ENCODE results near the gene KCTD10. TPM values are rescaled to one million over a fixed set of nuclear protein-coding genes. Genes with fewer than 3 reads are reported as not detected.
A peak's percentile ranks its signal among the peaks of the same experiment; 100 is the strongest.
"Not testable (repeated sequence)": the region's sequence is repeated elsewhere in the genome, so short reads cannot be mapped to it uniquely, and the experiment has no call there.

The KCTD10 gene
- total RNA-seq, 1 donor from 2014 or later, result 128 TPM

- Mint-ChIP-seq H3K27ac (ENCODE audit: unreplicated experiment) (peak overlapping the region; percentile 99), H3K27me3 (ENCODE audit: unreplicated experiment) (peaks cover 10% of the 10 kb centered on the region), H3K36me3 (ENCODE audit: low read depth, unreplicated experiment) (peaks cover 8% of the 10 kb centered on the region), H3K4me3 (ENCODE audit: unreplicated experiment) (peak overlapping the region; percentile 100), H3K9me3 (ENCODE audit: unreplicated experiment) (no peaks in the 10 kb centered on the region), H3K4me1 (ENCODE audit: unreplicated experiment) (peaks cover 52% of the 10 kb centered on the region)
- TF ChIP-seq, protein P1, sequence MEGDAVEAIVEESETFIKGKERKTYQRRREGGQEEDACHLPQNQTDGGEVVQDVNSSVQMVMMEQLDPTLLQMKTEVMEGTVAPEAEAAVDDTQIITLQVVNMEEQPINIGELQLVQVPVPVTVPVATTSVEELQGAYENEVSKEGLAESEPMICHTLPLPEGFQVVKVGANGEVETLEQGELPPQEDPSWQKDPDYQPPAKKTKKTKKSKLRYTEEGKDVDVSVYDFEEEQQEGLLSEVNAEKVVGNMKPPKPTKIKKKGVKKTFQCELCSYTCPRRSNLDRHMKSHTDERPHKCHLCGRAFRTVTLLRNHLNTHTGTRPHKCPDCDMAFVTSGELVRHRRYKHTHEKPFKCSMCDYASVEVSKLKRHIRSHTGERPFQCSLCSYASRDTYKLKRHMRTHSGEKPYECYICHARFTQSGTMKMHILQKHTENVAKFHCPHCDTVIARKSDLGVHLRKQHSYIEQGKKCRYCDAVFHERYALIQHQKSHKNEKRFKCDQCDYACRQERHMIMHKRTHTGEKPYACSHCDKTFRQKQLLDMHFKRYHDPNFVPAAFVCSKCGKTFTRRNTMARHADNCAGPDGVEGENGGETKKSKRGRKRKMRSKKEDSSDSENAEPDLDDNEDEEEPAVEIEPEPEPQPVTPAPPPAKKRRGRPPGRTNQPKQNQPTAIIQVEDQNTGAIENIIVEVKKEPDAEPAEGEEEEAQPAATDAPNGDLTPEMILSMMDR (IDR thresholded peaks at IDR 0.05; ENCODE audit: unreplicated experiment), result no peak
- no peak for DNase-seq (ENCODE audit: low spot score)
These were observed 304 bp downstream of the KCTD10 start for GRCh38 chr12:109476807-109477184.

DNA sequence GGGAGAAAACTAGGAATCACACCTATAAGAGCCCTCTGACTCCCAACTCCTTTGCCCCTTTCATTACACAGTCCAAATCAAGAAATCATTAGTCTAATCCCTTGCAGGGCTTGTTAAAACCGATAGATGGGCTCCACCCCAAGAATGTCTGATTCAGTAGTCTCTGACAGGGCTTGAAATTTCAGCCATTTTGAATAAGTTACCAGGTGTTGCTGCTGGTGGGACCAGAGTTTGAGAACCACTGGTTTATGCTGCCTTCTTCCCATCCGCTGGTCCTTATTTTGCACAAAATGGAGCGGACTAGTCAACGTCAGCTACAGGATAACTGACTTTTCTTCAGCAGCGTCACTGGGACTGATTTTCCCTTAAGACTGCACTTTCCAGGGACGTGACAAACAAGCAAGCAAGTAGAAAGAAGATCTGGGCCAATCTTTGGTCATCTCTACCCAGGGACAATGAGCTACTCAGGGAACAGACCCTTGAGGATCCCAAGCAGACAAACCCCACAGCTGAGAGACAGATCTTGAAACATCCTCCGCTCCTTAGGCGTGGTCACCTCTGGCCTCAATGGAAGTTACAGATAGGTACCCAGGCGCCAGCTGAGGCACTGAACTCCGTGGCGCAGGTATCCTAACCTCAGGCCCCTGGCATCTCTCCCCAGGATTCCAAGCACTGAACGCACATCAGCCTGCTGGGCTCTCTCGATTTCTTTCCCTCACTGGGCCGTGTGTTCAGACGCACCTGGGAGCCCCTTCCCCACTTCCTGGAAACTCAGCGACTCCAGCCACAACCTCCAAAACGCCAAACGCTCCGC is 900 bp downstream of the KCTD10 start:
- Mint-ChIP-seq H3K9me3 (ENCODE audit: unreplicated experiment) (no peaks in the 10 kb centered on the region), H3K27me3 (ENCODE audit: unreplicated experiment) (peaks cover 10% of the 10 kb centered on the region), H3K36me3 (ENCODE audit: low read depth, unreplicated experiment) (peaks cover 8% of the 10 kb centered on the region), H3K4me3 (ENCODE audit: unreplicated experiment) (peak overlapping the region; percentile 100), H3K27ac (ENCODE audit: unreplicated experiment) (peak overlapping the region; percentile 99), H3K4me1 (ENCODE audit: unreplicated experiment) (peaks cover 52% of the 10 kb centered on the region)
- TF ChIP-seq, protein P1 (IDR thresholded peaks at IDR 0.05; ENCODE audit: unreplicated experiment), result no peak
- no peak for DNase-seq (ENCODE audit: low spot score)

DNA sequence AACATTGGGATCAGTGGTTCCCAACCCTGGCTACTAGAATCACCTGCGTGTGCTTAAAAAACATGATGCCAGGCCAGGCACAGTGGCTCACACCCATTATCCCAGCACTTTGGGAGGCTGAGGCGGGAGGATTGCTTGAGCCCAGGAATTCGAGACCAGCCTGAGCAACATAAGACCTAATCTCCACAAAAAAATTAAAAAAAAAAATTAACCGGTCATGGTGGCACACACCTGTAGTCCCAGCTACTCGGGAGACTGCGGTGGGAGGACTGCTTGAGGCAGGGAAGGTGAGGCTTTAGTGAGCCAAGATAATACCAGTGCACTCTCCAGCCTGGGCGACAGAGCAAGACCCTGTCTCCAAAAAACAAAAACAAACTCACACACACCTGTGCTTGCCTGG is 2.0 kb downstream of the KCTD10 start:
- Mint-ChIP-seq H3K27ac (ENCODE audit: unreplicated experiment) (peak overlapping the region; percentile 57), H3K27me3 (ENCODE audit: unreplicated experiment) (peaks cover 10% of the 10 kb centered on the region)

DNA sequence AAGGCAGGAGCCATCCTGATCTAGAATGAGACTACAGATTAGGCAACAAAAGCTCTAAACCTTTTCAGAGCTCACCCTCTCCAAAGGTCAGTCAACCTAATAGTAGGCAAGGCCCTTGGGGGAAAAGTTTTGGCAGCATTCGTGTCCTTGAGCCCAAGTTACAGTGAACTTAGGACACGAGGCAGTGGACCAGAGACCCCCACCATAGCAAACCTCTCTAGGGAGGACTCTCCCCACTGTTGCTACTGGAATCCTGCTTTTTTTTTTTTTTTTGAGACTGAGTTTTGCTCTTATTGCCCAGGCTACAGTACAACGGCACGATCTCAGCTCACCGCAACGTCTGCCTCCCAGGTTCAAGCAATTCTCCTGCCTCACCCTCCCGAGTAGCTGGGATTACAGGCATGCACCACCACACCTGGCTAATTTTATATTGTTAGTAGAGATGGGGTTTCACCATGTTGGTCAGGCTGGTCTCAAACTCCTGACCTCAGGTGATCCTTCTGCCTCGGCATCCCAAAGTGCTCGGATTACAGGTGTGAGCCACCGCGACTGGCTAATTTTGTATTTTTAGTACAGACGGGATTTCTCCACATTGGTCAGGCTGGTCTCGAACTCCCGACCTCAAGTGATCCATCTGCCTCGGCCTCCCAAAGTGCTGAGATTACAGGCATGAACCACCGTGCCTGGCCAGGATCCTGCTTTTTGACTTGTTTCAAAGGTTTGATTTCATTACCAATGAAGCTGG is 3.4 kb downstream of the KCTD10 start:
- not testable (repeated sequence) for H3K9me3 Mint-ChIP-seq (ENCODE audit: unreplicated experiment); H3K4me3 Mint-ChIP-seq (ENCODE audit: unreplicated experiment); H3K27me3 Mint-ChIP-seq (ENCODE audit: unreplicated experiment); DNase-seq (ENCODE audit: low spot score); H3K27ac Mint-ChIP-seq (ENCODE audit: unreplicated experiment)
- peaks cover 58% of the 10 kb centered on the region for H3K4me1 Mint-ChIP-seq (ENCODE audit: unreplicated experiment)
- H3K36me3 Mint-ChIP-seq (ENCODE audit: low read depth, unreplicated experiment), result peaks cover 27% of the 10 kb centered on the region

More for the DNA sequence above, 2.0 kb downstream of the KCTD10 start:
- no peak for DNase-seq (ENCODE audit: low spot score)
- TF ChIP-seq, protein P1 (IDR thresholded peaks at IDR 0.05; ENCODE audit: unreplicated experiment), result no peak
- H3K4me1 Mint-ChIP-seq (ENCODE audit: unreplicated experiment), result peaks cover 61% of the 10 kb centered on the region
- H3K4me3 Mint-ChIP-seq (ENCODE audit: unreplicated experiment), result peak overlapping the region; percentile 100
- H3K9me3 Mint-ChIP-seq (ENCODE audit: unreplicated experiment), result no peaks in the 10 kb centered on the region
- peaks cover 17% of the 10 kb centered on the region for H3K36me3 Mint-ChIP-seq (ENCODE audit: low read depth, unreplicated experiment)

DNA sequence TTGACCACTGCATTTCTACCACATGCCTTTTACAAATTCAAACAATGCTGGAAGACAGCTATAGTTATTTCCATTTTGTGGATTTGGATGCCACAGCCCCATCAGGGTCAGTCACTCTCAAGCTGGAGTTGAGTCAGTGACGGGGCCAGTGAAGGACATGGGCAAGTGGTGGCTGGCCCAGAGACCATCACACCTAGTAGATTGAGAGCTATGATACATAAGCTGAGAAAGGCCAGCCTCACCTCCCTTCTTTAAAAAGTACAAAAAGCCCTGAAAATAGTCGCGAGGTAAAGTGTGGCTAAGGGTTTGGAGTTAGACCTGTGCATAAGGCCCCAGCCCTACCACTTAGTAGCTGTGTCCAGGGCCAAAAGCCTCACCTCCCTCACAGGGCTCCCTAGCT is 4.1 kb downstream of the KCTD10 start:
- DNase-seq (ENCODE audit: low spot score), result no peak
- peaks cover 13% of the 10 kb centered on the region for H3K27me3 Mint-ChIP-seq (ENCODE audit: unreplicated experiment)
- H3K36me3 Mint-ChIP-seq (ENCODE audit: low read depth, unreplicated experiment), result peaks cover 34% of the 10 kb centered on the region
- no peak overlapping the region for H3K4me3 Mint-ChIP-seq (ENCODE audit: unreplicated experiment)
- TF ChIP-seq, protein P1 (IDR thresholded peaks at IDR 0.05; ENCODE audit: unreplicated experiment), result no peak
- H3K9me3 Mint-ChIP-seq (ENCODE audit: unreplicated experiment), result no peaks in the 10 kb centered on the region
- H3K4me1 Mint-ChIP-seq (ENCODE audit: unreplicated experiment), result peaks cover 62% of the 10 kb centered on the region
- H3K27ac Mint-ChIP-seq (ENCODE audit: unreplicated experiment), result no peak overlapping the region

All from endothelial cell (in vitro differentiated cells).